ENCODE results near the gene PTPRN2. TPM values are rescaled to one million over a fixed set of nuclear protein-coding genes. Genes with fewer than 3 reads are reported as not detected.

Gene PTPRN2
- total RNA-seq, 5 donors from 2014 or later (not counting 1 experiment from before 2014, with no cell fraction given) = 0.60 to 1.7 (median 0.82) TPM

GRCh38 chr7:158192184-158192835, 395.3 kb downstream of the PTPRN2 start:
- H3K4me3 ChIP-seq (ENCODE audit: control insufficient read depth in 1 of 2, extremely low read depth in 1 of 2, low read length in 1 of 2) = no peak overlapping the region
- Mint-ChIP-seq H3K4me1 (no peaks in the 10 kb centered on the region), H3K27ac (no peak overlapping the region), H3K27me3 (no peaks in the 10 kb centered on the region), H3K36me3 (no peaks in the 10 kb centered on the region), H3K9me3 (peaks cover 5 to 22% (median 9%) of the 10 kb centered on the region in 3 donors), H3K4me3 (no peak overlapping the region)
- ChIA-PET CTCF (interaction anchor here in 1 of 2 donors (0.6 kb wide), 1 partner anchor 315 kb away, joined by 3 read pairs; no protein-coding TSS in a partner anchor), POLR2A (no interaction called here)
- 91% methylated on average over 28 of the region's 28 CpGs for WGBS (ENCODE audit: insufficient coverage)
- H3K27ac ChIP-seq (ENCODE audit: low read length) = no peak overlapping the region
- H3K27me3 ChIP-seq (replicated peaks in 1 of 2; ENCODE audit: control insufficient read depth in 2 of 2, extremely low read depth in 1 of 2, insufficient read depth in 2 of 2, low read length in 1 of 2) = peaks cover 0 to 15% of the 10 kb centered on the region in 2 experiments
- ATAC-seq (replicated peaks in 1 of 4) (no peak), DNase-seq (no peak)
- no peaks in the 10 kb centered on the region for H3K36me3 ChIP-seq (ENCODE audit: control insufficient read depth in 2 of 2, extremely low read depth in 1 of 2, insufficient read depth in 1 of 2, low read length in 1 of 2)
- H3K4me1 ChIP-seq (ENCODE audit: control insufficient read depth in 1 of 2, extremely low read depth in 1 of 2, insufficient read depth in 2 of 2, low read length in 2 of 2) = no peaks in the 10 kb centered on the region
- no peaks in the 10 kb centered on the region for H3K9me3 ChIP-seq

DNA sequence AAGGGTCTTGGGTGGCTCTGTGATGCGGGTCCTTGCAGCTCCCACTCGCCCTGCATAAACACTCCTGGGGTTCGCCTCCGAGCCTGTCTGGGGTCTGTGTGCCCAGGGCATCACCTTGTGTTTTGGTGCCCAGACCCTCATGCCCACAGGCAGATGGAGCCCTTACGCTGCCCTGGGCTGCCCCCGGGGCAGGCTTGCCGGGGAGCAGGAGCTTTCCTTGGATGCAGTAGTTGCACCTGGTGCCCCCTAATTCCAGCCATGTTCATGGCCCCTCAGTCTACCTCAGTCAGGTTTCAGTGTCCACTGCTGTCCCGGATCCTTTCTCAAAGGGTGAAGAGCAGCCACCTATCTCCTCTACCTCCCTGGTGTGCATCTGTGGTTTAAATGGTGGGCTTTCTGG, 396.0 kb downstream of the PTPRN2 start:
- Mint-ChIP-seq H3K4me3 (no peak overlapping the region), H3K4me1 (no peaks in the 10 kb centered on the region), H3K27ac (no peak overlapping the region), H3K36me3 (no peaks in the 10 kb centered on the region), H3K9me3 (peaks cover 5 to 19% (median 9%) of the 10 kb centered on the region in 3 donors), H3K27me3 (peaks cover 0 to under 1% of the 10 kb centered on the region in 2 donors)
- Histone ChIP-seq H3K36me3 (ENCODE audit: control insufficient read depth in 2 of 2, extremely low read depth in 1 of 2, insufficient read depth in 1 of 2, low read length in 1 of 2) (no peaks in the 10 kb centered on the region), H3K27me3 (replicated peaks in 1 of 2; ENCODE audit: control insufficient read depth in 2 of 2, extremely low read depth in 1 of 2, insufficient read depth in 2 of 2, low read length in 1 of 2) (peaks cover 0 to 15% of the 10 kb centered on the region in 2 experiments), H3K9me3 (no peaks in the 10 kb centered on the region), H3K4me1 (ENCODE audit: control insufficient read depth in 1 of 2, extremely low read depth in 1 of 2, insufficient read depth in 2 of 2, low read length in 2 of 2) (no peaks in the 10 kb centered on the region), H3K4me3 (ENCODE audit: control insufficient read depth in 1 of 2, extremely low read depth in 1 of 2, low read length in 1 of 2) (no peak overlapping the region), H3K27ac (ENCODE audit: low read length) (no peak overlapping the region)
- WGBS (ENCODE audit: insufficient coverage) = 89% methylated on average over 6 of the region's 8 CpGs
- ATAC-seq (replicated peaks in 1 of 4) (no peak), DNase-seq (no peak)
- ChIA-PET CTCF (interaction anchor here in 1 of 2 donors (0.6 kb wide), 1 partner anchor 314 kb away, joined by 3 read pairs; no protein-coding TSS in a partner anchor), POLR2A (no interaction called here)

DNA sequence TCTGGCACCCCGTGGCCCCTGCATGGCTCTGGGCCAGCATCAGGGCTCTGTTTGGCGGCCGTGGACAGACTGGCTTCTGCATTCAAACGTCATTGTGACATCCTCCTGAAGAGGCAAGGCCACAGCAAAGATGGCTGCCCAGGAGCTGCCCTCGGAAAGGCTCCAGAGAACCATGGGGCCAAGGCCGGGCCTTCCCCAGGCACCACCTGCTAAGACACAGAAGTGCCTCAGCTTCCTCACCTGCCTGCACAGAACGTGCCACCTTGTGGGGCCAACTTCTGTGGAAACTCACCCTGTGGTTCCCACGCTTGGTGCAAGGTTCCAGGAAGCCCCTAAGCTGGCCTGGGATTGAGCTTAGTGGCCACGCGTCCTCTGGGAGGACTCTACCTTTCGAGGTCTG, 396.9 kb downstream of the PTPRN2 start:
- peaks cover 0 to 1% of the 10 kb centered on the region in 2 donors for H3K27me3 Mint-ChIP-seq
- Histone ChIP-seq H3K4me1 (ENCODE audit: control insufficient read depth in 1 of 2, extremely low read depth in 1 of 2, insufficient read depth in 2 of 2, low read length in 2 of 2) (no peaks in the 10 kb centered on the region), H3K36me3 (ENCODE audit: control insufficient read depth in 2 of 2, extremely low read depth in 1 of 2, insufficient read depth in 1 of 2, low read length in 1 of 2) (no peaks in the 10 kb centered on the region), H3K4me3 (ENCODE audit: control insufficient read depth in 1 of 2, extremely low read depth in 1 of 2, low read length in 1 of 2) (no peak overlapping the region), H3K27ac (ENCODE audit: low read length) (no peak overlapping the region), H3K27me3 (replicated peaks in 1 of 2; ENCODE audit: control insufficient read depth in 2 of 2, extremely low read depth in 1 of 2, insufficient read depth in 2 of 2, low read length in 1 of 2) (peaks cover 0 to 12% of the 10 kb centered on the region in 2 experiments), H3K9me3 (no peaks in the 10 kb centered on the region)
- ChIA-PET POLR2A (no interaction called here), CTCF (no interaction called here)
- 71% methylated on average over 11 of the region's 11 CpGs for WGBS (ENCODE audit: insufficient coverage)
- DNase-seq (no peak), ATAC-seq (replicated peaks in 1 of 4) (no peak)
- H3K27ac Mint-ChIP-seq = no peak overlapping the region
- H3K4me3 Mint-ChIP-seq = no peak overlapping the region
- H3K9me3 Mint-ChIP-seq = peaks cover 5 to 12% (median 9%) of the 10 kb centered on the region in 3 donors
- H3K4me1 Mint-ChIP-seq = no peaks in the 10 kb centered on the region
- H3K36me3 Mint-ChIP-seq = no peaks in the 10 kb centered on the region

DNA sequence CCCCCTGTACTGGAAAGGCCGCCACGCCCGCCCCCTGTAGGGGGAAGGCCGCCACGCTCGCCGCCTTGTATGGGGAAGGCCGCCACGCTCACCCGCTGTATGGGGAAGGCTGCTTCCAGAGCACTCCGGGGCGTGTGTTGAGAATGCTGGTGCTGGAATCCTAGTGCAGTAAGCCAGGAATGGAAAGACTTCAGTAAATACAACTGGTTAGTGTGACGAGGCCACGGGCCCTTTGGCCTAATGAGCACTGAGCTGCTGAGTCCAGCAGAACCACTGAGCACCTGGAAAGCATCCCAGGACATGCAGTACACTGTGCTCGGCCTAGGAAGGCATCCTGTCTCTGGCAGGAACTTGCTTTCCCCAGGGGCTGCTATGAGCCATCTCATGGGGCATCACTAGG, 398.9 kb downstream of the PTPRN2 start:
- Mint-ChIP-seq H3K9me3 (no peaks in the 10 kb centered on the region), H3K4me3 (no peak overlapping the region), H3K4me1 (no peaks in the 10 kb centered on the region), H3K36me3 (no peaks in the 10 kb centered on the region), H3K27ac (no peak overlapping the region), H3K27me3 (peaks cover 0 to 1% of the 10 kb centered on the region in 2 donors)
- Histone ChIP-seq H3K27me3 (replicated peaks in 1 of 2; ENCODE audit: control insufficient read depth in 2 of 2, extremely low read depth in 1 of 2, insufficient read depth in 2 of 2, low read length in 1 of 2) (peaks cover 0 to 12% of the 10 kb centered on the region in 2 experiments), H3K36me3 (ENCODE audit: control insufficient read depth in 2 of 2, extremely low read depth in 1 of 2, insufficient read depth in 1 of 2, low read length in 1 of 2) (no peaks in the 10 kb centered on the region), H3K4me1 (ENCODE audit: control insufficient read depth in 1 of 2, extremely low read depth in 1 of 2, insufficient read depth in 2 of 2, low read length in 2 of 2) (no peaks in the 10 kb centered on the region), H3K4me3 (ENCODE audit: control insufficient read depth in 1 of 2, extremely low read depth in 1 of 2, low read length in 1 of 2) (no peak overlapping the region), H3K9me3 (no peaks in the 10 kb centered on the region), H3K27ac (ENCODE audit: low read length) (no peak overlapping the region)
- CTCF ChIA-PET = no interaction called here
- POLR2A ChIA-PET = no interaction called here
- WGBS (ENCODE audit: insufficient coverage) = 90% methylated on average over 15 of the region's 15 CpGs
- DNase-seq = no peak
- ATAC-seq (replicated peaks in 1 of 4) = no peak

DNA sequence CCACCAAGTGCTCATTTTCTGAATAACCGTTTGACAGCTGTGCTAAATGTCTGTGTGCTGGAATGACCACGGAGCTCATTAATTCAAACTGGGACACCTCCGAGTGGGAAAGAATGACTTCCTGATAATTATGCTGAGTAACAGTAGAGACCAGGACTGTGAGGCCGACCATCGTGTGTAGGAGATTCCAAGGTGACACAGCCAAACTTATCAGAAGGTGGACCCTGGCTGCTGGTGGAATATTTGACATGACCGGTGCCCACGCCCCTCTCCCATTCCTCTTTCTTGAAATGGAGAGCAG, 400.0 kb downstream of the PTPRN2 start:
- Mint-ChIP-seq H3K36me3 (no peaks in the 10 kb centered on the region), H3K9me3 (peaks cover 1 to 5% (median 2%) of the 10 kb centered on the region in 3 donors), H3K27me3 (peaks cover 0 to 1% of the 10 kb centered on the region in 2 donors), H3K27ac (no peak overlapping the region), H3K4me1 (no peaks in the 10 kb centered on the region), H3K4me3 (no peak overlapping the region)
- Histone ChIP-seq H3K36me3 (ENCODE audit: control insufficient read depth in 2 of 2, extremely low read depth in 1 of 2, insufficient read depth in 1 of 2, low read length in 1 of 2) (no peaks in the 10 kb centered on the region), H3K4me3 (ENCODE audit: control insufficient read depth in 1 of 2, extremely low read depth in 1 of 2, low read length in 1 of 2) (no peak overlapping the region), H3K27ac (ENCODE audit: low read length) (no peak overlapping the region), H3K9me3 (no peaks in the 10 kb centered on the region), H3K27me3 (replicated peaks in 1 of 2; ENCODE audit: control insufficient read depth in 2 of 2, extremely low read depth in 1 of 2, insufficient read depth in 2 of 2, low read length in 1 of 2) (peaks cover 0 to 16% of the 10 kb centered on the region in 2 experiments), H3K4me1 (ENCODE audit: control insufficient read depth in 1 of 2, extremely low read depth in 1 of 2, insufficient read depth in 2 of 2, low read length in 2 of 2) (no peaks in the 10 kb centered on the region)
- ATAC-seq (replicated peaks in 1 of 4) (no peak), DNase-seq (no peak)
- CTCF ChIA-PET = no interaction called here
- POLR2A ChIA-PET = no interaction called here
- WGBS (ENCODE audit: insufficient coverage) = 88% methylated on average over 5 of the region's 7 CpGs

- Histone ChIP-seq H3K4me3 (ENCODE audit: control insufficient read depth in 1 of 2, extremely low read depth in 1 of 2, low read length in 1 of 2) (no peak overlapping the region), H3K27ac (ENCODE audit: low read length) (no peak overlapping the region), H3K27me3 (replicated peaks in 1 of 2; ENCODE audit: control insufficient read depth in 2 of 2, extremely low read depth in 1 of 2, insufficient read depth in 2 of 2, low read length in 1 of 2) (peaks cover 0 to 12% of the 10 kb centered on the region in 2 experiments), H3K9me3 (no peaks in the 10 kb centered on the region), H3K4me1 (ENCODE audit: control insufficient read depth in 1 of 2, extremely low read depth in 1 of 2, insufficient read depth in 2 of 2, low read length in 2 of 2) (no peaks in the 10 kb centered on the region), H3K36me3 (ENCODE audit: control insufficient read depth in 2 of 2, extremely low read depth in 1 of 2, insufficient read depth in 1 of 2, low read length in 1 of 2) (no peaks in the 10 kb centered on the region)
- H3K27ac Mint-ChIP-seq = no peak overlapping the region
- DNase-seq (no peak), ATAC-seq (replicated peaks in 1 of 4) (no peak)
- no peak overlapping the region for H3K4me3 Mint-ChIP-seq
- 79% methylated on average over 7 of the region's 13 CpGs for WGBS (ENCODE audit: insufficient coverage)
- CTCF ChIA-PET = no interaction called here
- H3K27me3 Mint-ChIP-seq = peaks cover 0 to 1% of the 10 kb centered on the region in 2 donors
- H3K9me3 Mint-ChIP-seq = peaks cover 2 to 9% (median 4%) of the 10 kb centered on the region in 3 donors
- POLR2A ChIA-PET = no interaction called here
- no peaks in the 10 kb centered on the region for H3K4me1 Mint-ChIP-seq
- no peaks in the 10 kb centered on the region for H3K36me3 Mint-ChIP-seq
Measured at GRCh38 chr7:158186864-158187693, 400.5 kb downstream of the PTPRN2 start.
